Fibroblast of pulmonary artery (primary cell): ENCODE measurements around the gene SORBS1.
A peak's percentile ranks its signal among the peaks of the same experiment; 100 is the strongest.

Experiments used
- DNase-seq: peaks from one replicate; pipeline ENCODE4 v3.0.0-alpha.2; 2010; ENCODE audit warnings: low read depth
- H3K4me3 ChIP-seq: replicated peaks from 2 replicates; pipeline ENCODE4 v1.5.1; 2011; ENCODE audit warnings: low read depth, mild to moderate bottlenecking, control low read depth, low read length, moderate library complexity
- TF ChIP-seq, protein P1 (sequence below): IDR thresholded peaks from 2 replicates; pipeline ENCODE4 v1.5.1; 2011; ENCODE audit warnings: mild to moderate bottlenecking, control low read depth, low read length, inconsistent platforms; ENCODE audit errors: missing control alignments

SORBS1 gene

DNA sequence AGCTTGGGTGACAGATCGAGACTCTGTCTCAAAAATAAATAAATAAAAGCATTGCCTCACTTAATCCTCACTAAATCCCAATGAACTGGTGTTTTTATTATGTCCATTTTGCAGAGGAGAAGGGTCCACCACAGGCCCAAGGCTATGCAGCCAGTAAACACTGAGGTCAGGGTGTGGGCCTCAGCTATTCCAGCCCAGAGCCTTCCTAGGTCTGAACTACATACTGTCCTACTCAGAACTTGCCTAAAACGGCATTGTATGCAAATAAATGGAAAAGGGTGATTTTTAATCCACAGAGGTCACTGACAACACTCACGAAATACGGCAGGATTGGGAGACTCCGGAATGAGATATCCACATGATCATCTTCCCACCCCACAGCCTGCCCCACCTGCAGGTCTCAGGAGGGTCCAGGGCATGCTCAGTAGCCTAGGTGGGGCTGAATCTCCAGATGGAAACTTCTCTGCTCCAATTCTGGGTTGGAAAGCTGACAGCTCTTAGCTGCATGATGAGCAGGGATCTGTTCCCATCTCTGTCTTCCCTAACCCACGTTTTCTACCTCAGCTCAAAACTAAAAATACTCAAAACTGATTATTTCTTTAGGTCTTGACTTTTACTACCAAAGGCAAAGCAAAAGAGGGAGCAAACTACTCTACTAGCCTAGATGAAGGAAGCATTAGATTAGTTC lies 121.0 kb downstream of the SORBS1 start:
- no peak overlapping the region for H3K4me3 ChIP-seq
- TF ChIP-seq, protein P1, sequence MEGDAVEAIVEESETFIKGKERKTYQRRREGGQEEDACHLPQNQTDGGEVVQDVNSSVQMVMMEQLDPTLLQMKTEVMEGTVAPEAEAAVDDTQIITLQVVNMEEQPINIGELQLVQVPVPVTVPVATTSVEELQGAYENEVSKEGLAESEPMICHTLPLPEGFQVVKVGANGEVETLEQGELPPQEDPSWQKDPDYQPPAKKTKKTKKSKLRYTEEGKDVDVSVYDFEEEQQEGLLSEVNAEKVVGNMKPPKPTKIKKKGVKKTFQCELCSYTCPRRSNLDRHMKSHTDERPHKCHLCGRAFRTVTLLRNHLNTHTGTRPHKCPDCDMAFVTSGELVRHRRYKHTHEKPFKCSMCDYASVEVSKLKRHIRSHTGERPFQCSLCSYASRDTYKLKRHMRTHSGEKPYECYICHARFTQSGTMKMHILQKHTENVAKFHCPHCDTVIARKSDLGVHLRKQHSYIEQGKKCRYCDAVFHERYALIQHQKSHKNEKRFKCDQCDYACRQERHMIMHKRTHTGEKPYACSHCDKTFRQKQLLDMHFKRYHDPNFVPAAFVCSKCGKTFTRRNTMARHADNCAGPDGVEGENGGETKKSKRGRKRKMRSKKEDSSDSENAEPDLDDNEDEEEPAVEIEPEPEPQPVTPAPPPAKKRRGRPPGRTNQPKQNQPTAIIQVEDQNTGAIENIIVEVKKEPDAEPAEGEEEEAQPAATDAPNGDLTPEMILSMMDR, result no peak
- no peak for DNase-seq

DNA sequence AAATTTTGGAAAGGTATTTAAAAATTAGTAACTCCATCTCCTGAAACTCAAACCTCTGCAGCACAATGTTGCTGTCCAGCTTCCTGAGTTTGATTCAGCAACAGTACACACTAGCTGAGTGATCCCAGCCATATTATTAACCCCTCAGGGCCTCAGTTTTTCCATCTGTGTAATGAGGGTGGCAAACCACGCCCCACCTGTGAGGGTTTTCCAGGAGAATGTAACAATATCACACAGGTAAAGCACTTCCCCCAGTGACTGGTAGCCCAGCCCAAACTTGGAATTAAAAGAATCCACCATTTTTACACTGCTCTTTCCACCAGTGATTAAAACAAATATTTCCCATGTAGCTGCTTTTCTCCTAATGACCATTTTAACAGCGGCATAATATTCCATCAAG lies 122.4 kb downstream of the SORBS1 start:
- TF ChIP-seq, protein P1, result no peak
- H3K4me3 ChIP-seq, result no peak overlapping the region
- DNase-seq, result no peak

DNA sequence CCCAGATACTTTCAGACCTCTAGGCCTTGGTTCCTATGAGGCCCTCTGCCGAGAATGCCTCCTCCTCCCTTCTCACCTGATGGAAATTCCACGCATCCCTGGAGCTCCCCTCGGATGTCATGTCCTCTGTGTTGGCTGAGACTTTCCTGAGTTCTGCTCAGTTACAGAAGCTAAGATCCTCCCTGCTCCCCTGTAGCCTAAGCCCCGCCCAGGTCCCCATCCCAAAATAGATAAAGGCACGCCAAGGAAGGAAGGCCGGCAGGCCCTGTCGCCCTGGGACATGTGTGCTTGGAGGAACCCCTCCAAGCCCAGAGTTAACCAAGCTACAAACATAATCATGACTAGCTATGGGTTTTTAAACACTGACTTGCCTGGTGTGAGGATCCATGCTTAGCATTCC lies 123.5 kb downstream of the SORBS1 start:
- TF ChIP-seq, protein P1, result no peak
- H3K4me3 ChIP-seq, result no peak overlapping the region
- DNase-seq, result no peak

DNA sequence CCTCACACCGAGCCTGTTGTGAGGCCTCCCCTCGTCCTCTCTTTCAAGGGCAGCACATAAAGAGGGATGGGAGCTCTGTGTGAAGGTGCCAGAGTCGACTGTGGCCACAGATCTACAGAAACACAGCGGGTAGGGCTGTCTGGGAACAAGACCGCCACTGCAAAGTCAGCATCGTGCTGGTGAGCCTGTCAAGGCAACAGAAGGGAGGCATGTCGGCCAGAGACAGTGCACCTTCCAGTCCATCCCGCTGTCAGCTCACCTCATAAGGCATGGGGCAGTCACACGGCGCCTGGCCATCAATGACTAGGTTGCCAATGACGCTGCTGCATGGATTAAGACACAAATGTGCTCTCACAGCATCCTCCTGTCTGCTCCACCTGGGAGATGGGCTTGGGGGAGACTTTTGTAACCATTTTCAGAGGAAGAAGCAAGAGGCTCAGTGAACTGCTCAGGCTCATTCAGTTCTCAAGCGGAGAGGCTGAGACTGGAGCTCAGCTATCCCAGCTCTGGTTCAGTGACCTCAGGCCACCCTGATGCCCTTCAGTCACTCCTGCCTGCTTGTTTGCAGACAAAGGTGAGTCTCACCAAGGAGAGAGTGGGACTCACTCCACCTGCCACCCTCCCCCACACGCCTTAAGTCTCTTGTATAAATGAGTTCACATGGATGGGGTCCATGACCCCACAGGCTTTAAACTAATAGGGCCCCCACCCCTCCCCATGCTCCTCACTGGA lies 125.5 kb downstream of the SORBS1 start:
- no peak overlapping the region for H3K4me3 ChIP-seq
- TF ChIP-seq, protein P1, result no peak
- no peak for DNase-seq

DNA sequence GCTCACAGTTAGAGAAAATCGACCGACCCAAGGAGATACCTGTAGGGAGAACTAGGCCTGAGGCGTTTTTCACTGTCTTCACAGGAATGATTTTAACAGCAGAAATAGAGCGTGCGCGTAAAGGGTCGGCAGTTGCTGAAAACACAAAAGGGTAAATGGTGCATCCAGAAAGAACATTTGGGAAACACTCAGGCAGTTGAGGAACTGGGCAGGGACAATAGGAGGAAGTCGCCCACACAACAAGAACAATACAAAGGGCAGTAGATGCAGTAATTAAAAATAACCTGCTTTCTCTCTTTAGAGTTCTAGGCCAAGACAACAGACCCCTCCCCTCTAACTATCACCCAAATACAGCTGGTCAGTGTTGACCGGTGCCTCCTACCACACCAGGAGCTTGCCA lies 126.6 kb downstream of the SORBS1 start:
- TF ChIP-seq, protein P1, result no peak
- H3K4me3 ChIP-seq, result no peak overlapping the region
- peak; percentile 16 for DNase-seq

DNA sequence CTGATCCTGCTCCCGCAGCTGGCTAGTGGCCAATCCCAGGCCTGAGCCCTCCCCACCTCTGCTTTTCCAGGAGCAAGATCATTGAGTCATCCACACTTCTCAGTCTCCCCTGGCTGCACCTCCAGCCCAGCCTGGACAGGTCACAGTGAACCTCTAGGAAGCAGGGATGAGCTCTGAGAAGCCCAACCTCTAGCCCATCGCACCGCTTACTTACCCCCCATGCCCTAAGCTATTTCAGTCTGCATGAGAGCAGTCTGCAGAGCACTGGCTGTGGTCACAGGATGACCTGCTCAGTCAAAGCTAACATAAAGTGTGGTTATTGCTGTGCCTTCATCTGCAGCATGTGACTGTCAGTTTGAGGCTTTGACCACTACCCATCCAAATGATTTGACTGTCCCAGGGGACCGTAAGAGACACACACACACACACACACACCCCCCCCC lies 129.2 kb downstream of the SORBS1 start:
- no peak overlapping the region for H3K4me3 ChIP-seq
- DNase-seq, result no peak
- TF ChIP-seq, protein P1, result no peak
